ENCODE measurements around the gene RPP30.
"Not testable (repeated sequence)": the region's sequence is repeated elsewhere in the genome, so short reads cannot be mapped to it uniquely, and the experiment has no call there.

The RPP30 gene

DNA sequence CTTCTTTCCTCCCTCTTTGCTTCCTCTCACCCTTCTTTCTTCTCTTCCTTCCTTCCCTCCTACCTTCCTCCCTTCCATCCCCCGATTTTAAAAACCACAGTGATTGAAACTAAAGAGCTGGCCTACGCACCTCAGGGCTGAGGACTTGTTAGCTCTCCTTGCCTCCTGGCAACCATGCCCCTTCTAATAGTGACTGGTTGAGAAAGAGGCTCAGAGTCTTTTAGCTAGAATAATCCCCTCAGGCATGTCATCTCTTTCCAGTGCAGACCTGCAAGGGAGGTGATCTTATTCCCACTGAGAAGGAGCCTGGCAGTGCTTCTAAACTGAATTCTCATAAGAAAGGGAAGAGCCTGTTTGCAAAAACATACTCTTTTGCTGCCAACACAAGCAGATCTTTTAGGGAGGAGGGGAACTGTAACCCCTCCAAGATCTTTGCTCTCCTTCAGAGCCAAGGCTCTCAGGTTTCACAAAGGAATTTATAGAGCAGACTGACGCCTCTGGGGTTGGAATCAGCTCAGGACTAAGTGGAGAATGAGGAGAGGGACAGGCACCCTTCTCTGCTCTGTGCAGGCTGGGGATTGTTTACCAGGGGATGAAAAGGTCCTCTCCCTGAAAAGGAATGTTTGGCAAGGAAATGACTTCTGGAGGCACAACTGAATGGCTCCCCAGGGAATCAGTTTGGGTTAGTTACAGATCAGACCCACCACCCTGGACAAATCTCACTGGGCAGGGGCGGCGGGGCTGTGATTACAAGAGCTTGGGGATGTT, 58.5 kb downstream of the RPP30 start:
- H3K9ac ChIP-seq (ENCODE audit: low read depth, low read length): peak overlapping the region; percentile 7; the same call in 1 of the 2 replicates
- peaks cover 95% of the 10 kb centered on the region for H3K27me3 ChIP-seq (ENCODE audit: insufficient read depth, low read length)
- H3K36me3 ChIP-seq (ENCODE audit: insufficient read depth, low read length): no peaks in the 10 kb centered on the region
- H3K4me3 ChIP-seq (ENCODE audit: low read length): peak overlapping the region; percentile 1; the same call in 1 of the 2 replicates
- peak overlapping the region; percentile 77 for H3K27ac ChIP-seq (ENCODE audit: low read depth, low read length)
- H3K4me1 ChIP-seq (ENCODE audit: insufficient read depth, low read length): peaks cover 26% of the 10 kb centered on the region
- 23% methylated on average over 3 of the region's 5 CpGs for WGBS
- no peaks in the 10 kb centered on the region for H3K9me3 ChIP-seq (ENCODE audit: insufficient read depth, low read depth, low read length)

DNA sequence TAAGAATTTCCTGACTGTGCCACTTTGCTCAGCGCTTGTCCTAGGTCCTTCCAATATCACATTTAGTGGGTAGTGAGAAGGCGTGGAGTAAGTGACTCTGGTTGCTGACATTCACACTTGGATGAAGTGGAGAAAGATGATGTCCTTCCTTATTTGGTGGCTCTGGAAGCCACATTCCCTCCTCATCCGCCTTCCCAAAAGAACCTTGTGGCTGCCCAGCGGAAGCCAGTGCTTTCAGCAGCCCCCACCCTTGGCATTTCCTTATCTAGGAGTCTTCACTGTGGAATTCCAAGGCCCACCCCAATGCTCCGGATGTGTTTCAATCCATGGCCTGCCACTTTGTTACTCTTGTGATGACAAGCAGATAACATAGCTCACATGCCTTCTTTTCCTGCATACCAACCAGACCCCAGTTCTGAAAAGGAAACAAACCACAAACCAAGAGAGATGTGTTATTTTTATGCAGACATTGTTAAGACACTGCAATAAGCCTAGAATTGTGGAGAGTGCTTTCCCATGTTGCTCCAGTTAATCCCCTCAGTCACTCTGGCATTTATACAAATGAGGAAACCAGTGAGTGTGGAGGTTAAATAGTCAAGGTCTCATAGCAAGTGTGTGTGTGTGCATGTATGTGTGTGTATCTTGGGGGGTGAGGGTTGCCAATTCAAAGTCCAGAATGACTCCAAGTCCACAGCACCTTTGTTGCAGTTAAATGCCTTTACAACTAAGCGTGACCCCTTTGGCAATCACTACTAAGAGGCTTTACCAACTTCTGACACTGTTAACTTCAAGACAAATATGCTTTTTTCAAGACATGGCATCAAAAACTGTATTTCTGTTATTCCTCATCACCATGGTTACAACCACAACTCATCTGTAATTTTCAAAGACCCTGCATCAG, 59.4 kb downstream of the RPP30 start:
- no peaks in the 10 kb centered on the region for H3K9me3 ChIP-seq (ENCODE audit: insufficient read depth, low read depth, low read length)
- H3K4me3 ChIP-seq (ENCODE audit: low read length): no peak overlapping the region; the same call in 1 of the 2 replicates
- 43% methylated on average over 6 of the region's 6 CpGs for WGBS
- H3K4me1 ChIP-seq (ENCODE audit: insufficient read depth, low read length): peaks cover 24% of the 10 kb centered on the region
- no peaks in the 10 kb centered on the region for H3K36me3 ChIP-seq (ENCODE audit: insufficient read depth, low read length)
- H3K9ac ChIP-seq (ENCODE audit: low read depth, low read length): peak overlapping the region; percentile 7; the same call in 1 of the 2 replicates
- H3K27ac ChIP-seq (ENCODE audit: low read depth, low read length): peak overlapping the region; percentile 77
- peaks cover 98% of the 10 kb centered on the region for H3K27me3 ChIP-seq (ENCODE audit: insufficient read depth, low read length)

DNA sequence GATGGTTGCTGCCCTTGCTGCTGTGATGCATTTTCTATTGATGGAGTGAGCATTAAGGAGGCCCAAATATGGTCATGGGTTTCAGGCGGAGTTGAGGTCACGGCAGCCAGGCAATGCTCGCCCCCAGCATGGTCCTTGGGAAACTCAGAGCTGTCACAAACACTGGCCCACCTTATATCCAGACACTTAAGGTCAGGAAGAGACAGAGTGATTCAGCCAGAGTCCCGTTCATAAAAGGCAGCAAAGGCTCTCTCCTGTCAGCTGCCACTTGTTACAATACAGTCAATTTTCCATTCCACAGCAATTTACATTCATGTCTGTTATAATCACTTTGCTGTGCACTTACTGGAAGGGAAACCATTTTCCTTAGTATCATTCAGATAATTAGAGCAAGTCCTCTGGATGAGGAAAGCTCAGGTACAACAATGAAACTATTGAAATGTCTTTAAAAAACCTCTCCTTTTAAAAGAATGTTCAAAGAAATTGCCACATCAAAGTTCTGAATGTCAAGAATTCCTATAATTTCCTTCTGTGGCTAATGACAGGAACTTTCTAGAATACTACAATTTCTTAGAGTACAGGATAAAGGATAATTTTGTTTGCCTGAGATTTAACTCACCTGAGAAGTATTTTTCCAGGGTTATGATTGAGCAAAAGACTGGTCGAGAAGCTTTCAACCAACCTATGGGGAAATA, 64.0 kb downstream of the RPP30 start:
- Histone ChIP-seq H3K27me3 (ENCODE audit: insufficient read depth, low read length) (peaks cover 86% of the 10 kb centered on the region), H3K36me3 (ENCODE audit: insufficient read depth, low read length) (no peaks in the 10 kb centered on the region), H3K4me1 (ENCODE audit: insufficient read depth, low read length) (peaks cover 9% of the 10 kb centered on the region), H3K27ac (ENCODE audit: low read depth, low read length) (no peak overlapping the region), H3K9ac (ENCODE audit: low read depth, low read length) (no peak overlapping the region), H3K4me3 (ENCODE audit: low read length) (no peak overlapping the region), H3K9me3 (ENCODE audit: insufficient read depth, low read depth, low read length) (no peaks in the 10 kb centered on the region)
- 64% methylated on average over 5 of the region's 5 CpGs for WGBS

DNA sequence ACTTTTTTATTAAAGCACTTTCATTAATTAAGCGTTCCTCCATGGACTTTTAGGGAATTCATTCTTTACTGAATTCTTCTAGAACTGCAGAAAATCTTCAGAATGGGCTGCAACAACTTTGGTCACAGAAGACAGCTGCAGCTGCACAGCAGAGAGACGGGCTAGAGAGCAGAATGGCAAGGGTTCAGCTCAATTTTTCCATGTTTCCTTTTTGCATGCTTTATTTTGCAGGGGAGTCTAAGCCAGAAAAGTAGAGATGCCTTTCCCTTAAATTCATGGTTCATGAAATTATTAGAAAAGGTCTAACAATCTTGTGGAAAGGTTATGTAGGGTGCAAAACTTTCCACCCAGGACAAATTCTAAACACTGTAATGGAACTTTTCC, 64.5 kb downstream of the RPP30 start:
- WGBS: 88% methylated on average over 2 of the region's 2 CpGs
- H3K9ac ChIP-seq (ENCODE audit: low read depth, low read length): no peak overlapping the region
- H3K27ac ChIP-seq (ENCODE audit: low read depth, low read length): no peak overlapping the region
- no peaks in the 10 kb centered on the region for H3K36me3 ChIP-seq (ENCODE audit: insufficient read depth, low read length)
- peaks cover 5% of the 10 kb centered on the region; the same call in 1 of the 2 replicates for H3K4me1 ChIP-seq (ENCODE audit: insufficient read depth, low read length)
- peaks cover 85% of the 10 kb centered on the region for H3K27me3 ChIP-seq (ENCODE audit: insufficient read depth, low read length)
- H3K9me3 ChIP-seq (ENCODE audit: insufficient read depth, low read depth, low read length): no peaks in the 10 kb centered on the region
- H3K4me3 ChIP-seq (ENCODE audit: low read length): no peak overlapping the region

DNA sequence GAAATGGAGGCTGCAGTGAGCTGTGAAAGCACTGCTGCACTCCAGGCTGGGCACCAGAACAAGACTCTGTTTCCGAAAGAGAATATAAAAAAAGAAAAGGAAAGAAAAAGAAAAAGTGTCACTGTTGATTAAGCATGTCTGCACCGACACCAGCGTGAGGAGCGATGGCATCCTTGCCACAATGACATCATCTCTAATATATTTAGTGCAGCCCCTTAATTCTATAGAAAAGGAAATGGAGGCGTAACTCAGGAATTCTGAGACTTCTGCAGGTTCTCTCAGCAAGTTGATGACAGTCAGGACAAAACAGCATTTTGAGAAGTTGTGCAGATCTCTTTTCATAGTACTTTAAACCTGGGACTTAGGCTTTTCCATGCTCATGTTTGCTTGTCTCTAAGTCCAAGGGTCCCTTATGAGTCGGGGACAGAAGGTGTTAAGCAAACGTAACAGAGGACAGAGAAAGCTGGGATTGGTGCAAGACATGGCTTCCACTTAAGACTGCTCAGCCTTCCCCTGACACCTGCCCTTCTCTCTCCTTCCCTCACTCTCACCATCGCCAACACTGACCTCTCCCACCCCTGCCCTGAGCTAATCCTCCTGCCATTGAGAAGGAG, 66.0 kb downstream of the RPP30 start:
- no peak overlapping the region for H3K4me3 ChIP-seq (ENCODE audit: low read length)
- no peak overlapping the region for H3K9ac ChIP-seq (ENCODE audit: low read depth, low read length)
- no peaks in the 10 kb centered on the region; the same call in 1 of the 2 replicates for H3K4me1 ChIP-seq (ENCODE audit: insufficient read depth, low read length)
- H3K9me3 ChIP-seq (ENCODE audit: insufficient read depth, low read depth, low read length): no peaks in the 10 kb centered on the region
- H3K27me3 ChIP-seq (ENCODE audit: insufficient read depth, low read length): peaks cover 73% of the 10 kb centered on the region
- WGBS: 83% methylated on average over 8 of the region's 8 CpGs
- H3K27ac ChIP-seq (ENCODE audit: low read depth, low read length): no peak overlapping the region
- H3K36me3 ChIP-seq (ENCODE audit: insufficient read depth, low read length): no peaks in the 10 kb centered on the region

DNA sequence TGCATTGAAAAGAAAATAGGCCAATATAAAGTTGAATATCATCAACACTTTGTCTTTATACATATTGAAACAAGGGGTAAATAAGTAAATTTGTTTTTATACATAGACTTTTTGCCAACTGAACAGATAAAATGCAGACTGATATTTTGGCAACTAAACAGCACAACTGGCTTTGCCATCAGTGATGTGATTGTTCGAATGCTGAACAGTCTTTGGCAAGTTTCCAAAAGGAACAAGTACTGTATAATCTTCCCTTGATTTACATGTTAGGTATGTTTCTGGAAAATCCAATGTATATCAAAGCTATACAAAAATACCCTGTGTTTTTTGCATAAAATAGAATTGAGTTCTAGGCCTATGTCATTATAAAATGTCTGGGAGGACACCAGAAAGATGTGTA, 67.3 kb downstream of the RPP30 start:
- H3K4me3 ChIP-seq (ENCODE audit: low read length): no peak overlapping the region
- no peaks in the 10 kb centered on the region for H3K9me3 ChIP-seq (ENCODE audit: insufficient read depth, low read depth, low read length)
- no peaks in the 10 kb centered on the region for H3K36me3 ChIP-seq (ENCODE audit: insufficient read depth, low read length)
- H3K9ac ChIP-seq (ENCODE audit: low read depth, low read length): no peak overlapping the region
- WGBS: 89% methylated on average over 1 of the region's 1 CpG
- no peaks in the 10 kb centered on the region; the same call in 1 of the 2 replicates for H3K4me1 ChIP-seq (ENCODE audit: insufficient read depth, low read length)
- H3K27ac ChIP-seq (ENCODE audit: low read depth, low read length): no peak overlapping the region
- peaks cover 60% of the 10 kb centered on the region for H3K27me3 ChIP-seq (ENCODE audit: insufficient read depth, low read length)

DNA sequence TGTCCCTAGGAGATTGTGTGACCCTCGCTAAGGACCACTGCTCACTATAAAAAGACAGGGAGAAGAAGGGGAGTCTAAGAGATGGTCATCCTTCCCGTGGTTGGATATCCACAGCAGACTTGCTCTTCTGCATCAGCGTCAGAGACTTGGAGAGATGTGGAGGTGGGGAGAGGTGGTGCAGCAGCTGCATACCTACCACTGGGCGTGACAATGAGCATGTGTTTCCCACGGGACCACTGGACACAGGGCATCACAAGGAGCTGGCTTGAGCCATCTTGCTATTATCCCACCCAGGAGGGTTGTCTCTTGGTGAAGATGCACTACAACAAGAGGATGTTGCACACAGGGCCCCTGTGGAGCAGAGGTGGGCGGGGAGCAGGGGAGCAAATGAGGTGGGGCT, 67.9 kb downstream of the RPP30 start:
- Histone ChIP-seq H3K9ac (ENCODE audit: low read depth, low read length) (no peak overlapping the region), H3K27me3 (ENCODE audit: insufficient read depth, low read length) (peaks cover 59% of the 10 kb centered on the region), H3K4me3 (ENCODE audit: low read length) (no peak overlapping the region), H3K9me3 (ENCODE audit: insufficient read depth, low read depth, low read length) (no peaks in the 10 kb centered on the region), H3K36me3 (ENCODE audit: insufficient read depth, low read length) (no peaks in the 10 kb centered on the region), H3K4me1 (ENCODE audit: insufficient read depth, low read length) (no peaks in the 10 kb centered on the region; the same call in 1 of the 2 replicates), H3K27ac (ENCODE audit: low read depth, low read length) (no peak overlapping the region)
- 88% methylated on average over 6 of the region's 6 CpGs for WGBS

DNA sequence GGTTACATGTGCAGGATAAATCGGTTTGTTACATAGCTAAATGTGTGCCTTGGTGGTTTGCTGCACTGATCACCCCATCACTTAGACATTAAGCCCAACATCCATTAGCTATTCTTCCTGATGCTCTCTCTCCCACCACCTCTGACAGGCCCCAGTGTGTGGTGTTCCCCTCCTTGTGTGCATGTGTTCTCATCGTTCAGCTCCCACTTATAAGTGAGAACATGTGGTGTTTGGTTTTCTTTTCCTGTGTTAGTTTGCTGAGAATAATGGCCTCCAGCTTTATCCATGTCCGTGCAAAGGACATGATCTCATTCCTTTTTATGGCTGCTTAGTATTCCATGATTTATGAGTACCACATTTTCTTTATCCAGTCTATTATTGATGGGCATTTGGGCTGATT, 71.2 kb downstream of the RPP30 start:
- H3K9me3 ChIP-seq (ENCODE audit: insufficient read depth, low read depth, low read length): not testable (repeated sequence)
- peaks cover 28% of the 10 kb centered on the region for H3K27me3 ChIP-seq (ENCODE audit: insufficient read depth, low read length)
- 89% methylated on average over 3 of the region's 3 CpGs for WGBS

DNA sequence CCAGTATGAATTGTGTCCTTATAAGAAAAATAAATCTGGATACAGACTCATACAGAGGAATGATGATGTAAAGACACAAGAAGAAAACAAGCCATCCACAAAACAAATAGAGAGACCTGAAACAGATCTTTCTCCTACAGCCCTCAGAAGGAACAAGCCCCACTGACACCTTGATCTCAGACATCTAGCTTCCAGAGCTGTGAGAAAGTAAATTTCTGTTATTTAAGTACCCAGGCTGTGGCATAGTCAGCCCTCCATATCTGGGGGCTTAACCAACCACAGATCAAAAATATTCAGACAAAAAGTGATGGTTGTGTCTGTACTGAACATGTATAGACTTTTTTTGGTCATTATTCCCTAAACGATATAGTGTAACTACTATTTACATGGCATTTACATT, 73.0 kb downstream of the RPP30 start:
- no peak overlapping the region for H3K9ac ChIP-seq (ENCODE audit: low read depth, low read length)
- WGBS: no CpG with 5 or more reads among the region's 1 CpG
- no peak overlapping the region for H3K4me3 ChIP-seq (ENCODE audit: low read length)
- peaks cover 24% of the 10 kb centered on the region for H3K27me3 ChIP-seq (ENCODE audit: insufficient read depth, low read length)
- no peaks in the 10 kb centered on the region for H3K4me1 ChIP-seq (ENCODE audit: insufficient read depth, low read length)
- no peaks in the 10 kb centered on the region for H3K9me3 ChIP-seq (ENCODE audit: insufficient read depth, low read depth, low read length)
- H3K27ac ChIP-seq (ENCODE audit: low read depth, low read length): no peak overlapping the region
- H3K36me3 ChIP-seq (ENCODE audit: insufficient read depth, low read length): no peaks in the 10 kb centered on the region

More for the DNA sequence above, 71.2 kb downstream of the RPP30 start:
- H3K27ac ChIP-seq (ENCODE audit: low read depth, low read length); H3K4me3 ChIP-seq (ENCODE audit: low read length); H3K36me3 ChIP-seq (ENCODE audit: insufficient read depth, low read length); H3K9ac ChIP-seq (ENCODE audit: low read depth, low read length); H3K4me1 ChIP-seq (ENCODE audit: insufficient read depth, low read length): not testable (repeated sequence)

DNA sequence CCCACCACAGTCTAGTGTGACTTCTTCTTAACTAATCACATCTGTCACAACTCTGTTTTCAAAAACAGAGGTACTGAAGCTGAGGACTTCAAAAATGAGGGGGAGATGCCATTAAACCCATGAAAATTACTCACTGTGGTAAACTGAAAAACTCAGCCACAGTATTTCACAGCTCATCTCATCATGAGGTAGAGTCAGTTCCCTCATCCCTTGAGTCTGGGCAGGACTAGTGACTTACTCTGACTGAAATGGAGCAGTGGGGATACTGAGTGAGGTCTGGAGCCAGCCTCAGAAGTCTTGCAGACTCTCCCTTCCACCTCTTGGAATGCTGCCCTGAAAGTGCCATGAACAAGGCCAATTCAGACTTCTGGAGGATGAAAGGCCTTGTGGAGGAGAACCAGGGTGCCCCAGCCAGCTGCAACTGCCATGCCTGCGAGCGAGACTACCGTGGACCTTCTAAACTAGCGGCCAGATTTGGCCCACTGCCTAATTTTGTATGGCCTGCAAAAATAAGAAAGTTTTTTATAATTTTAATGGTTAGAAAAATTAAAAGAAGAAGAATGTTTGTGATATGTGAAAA, 73.8 kb downstream of the RPP30 start:
- no peaks in the 10 kb centered on the region for H3K36me3 ChIP-seq (ENCODE audit: insufficient read depth, low read length)
- H3K27me3 ChIP-seq (ENCODE audit: insufficient read depth, low read length): peaks cover 16% of the 10 kb centered on the region
- no peak overlapping the region for H3K9ac ChIP-seq (ENCODE audit: low read depth, low read length)
- H3K4me3 ChIP-seq (ENCODE audit: low read length): no peak overlapping the region
- no peaks in the 10 kb centered on the region for H3K9me3 ChIP-seq (ENCODE audit: insufficient read depth, low read depth, low read length)
- 93% methylated on average over 4 of the region's 4 CpGs for WGBS
- H3K4me1 ChIP-seq (ENCODE audit: insufficient read depth, low read length): no peaks in the 10 kb centered on the region
- no peak overlapping the region for H3K27ac ChIP-seq (ENCODE audit: low read depth, low read length)
